PC-3 (cell line): Measurements from ENCODE around the gene MS4A8. TPM values are rescaled to one million over a fixed set of nuclear protein-coding genes. Genes with fewer than 3 reads are reported as not detected.

Experiments used
- ATAC-seq: fragments of 200-7000 bp; cut with Tn5 transposase; 2 replicates; pipeline ENCODE4 v1.9.1; 2020; ENCODE audit warnings: mild to moderate bottlenecking, moderate library complexity
- BruUV-seq: library from RNA; stranded (reverse); fragments of 400-500 nt; replicated peaks from 2 replicates; lab custom pipeline; 2021; lab: Mats Ljungman, UMichigan
- CTCF ChIA-PET: fragments of 300-600 bp; sonication (Branson Sonifier 250); formaldehyde crosslinking; loops from one replicate; lab custom pipeline; 2022; ENCODE audit warnings: antibody characterized with exemption; lab: Charles Lee
- POLR2A ChIA-PET: fragments of 300-600 bp; sonication (Branson Sonifier 250); formaldehyde crosslinking; loops from one replicate; lab custom pipeline; 2022; ENCODE audit warnings: antibody characterized with exemption; ENCODE audit not compliant: unreplicated experiment; lab: Charles Lee
- DNase-seq: peaks from one replicate; pipeline ENCODE4 v3.0.0-alpha.2; 2015
- H2AFZ ChIP-seq: fragments of 300-600 bp; sonication (generic); 2 replicates; pipeline ENCODE4 v1.6.0; 2016; ENCODE audit warnings: antibody characterized with exemption, low read length
- H3F3A ChIP-seq: fragments of 300-600 bp; sonication (generic); one replicate; pipeline ENCODE4 v1.6.0; 2017; ENCODE audit warnings: antibody characterized with exemption, low read length, control low read depth, mild to moderate bottlenecking; ENCODE audit not compliant: unreplicated experiment
- H3K27ac ChIP-seq: fragments of 300-600 bp; sonication (generic); 2 replicates; pipeline ENCODE4 v1.5.1; 2016; ENCODE audit warnings: mild to moderate bottlenecking, low read length
- H3K27me3 ChIP-seq: fragments of 300-600 bp; sonication (generic); 2 replicates; pipeline ENCODE4 v1.6.1; 2016; ENCODE audit warnings: low read length, mixed read lengths
- H3K36me3 ChIP-seq: fragments of 300-600 bp; sonication (generic); 2 replicates; pipeline ENCODE4 v1.6.1; 2016; ENCODE audit warnings: low read depth, mixed run types, low read length, mixed read lengths
- H3K4me1 ChIP-seq: fragments of 300-600 bp; sonication (generic); 2 replicates; pipeline ENCODE4 v1.5.1; 2016; ENCODE audit warnings: low read length; ENCODE audit not compliant: insufficient read depth
- H3K4me2 ChIP-seq: fragments of 300-600 bp; sonication (generic); 2 replicates; pipeline ENCODE4 v1.6.0; 2016; ENCODE audit warnings: low read length
- H3K4me3 ChIP-seq: fragments of 300-600 bp; sonication (generic); 2 replicates; pipeline ENCODE4 v1.5.1; 2016; ENCODE audit warnings: mild to moderate bottlenecking, low read length, mixed read lengths
- H3K79me2 ChIP-seq: fragments of 300-600 bp; sonication (generic); 2 replicates; pipeline ENCODE4 v1.6.1; 2017; ENCODE audit warnings: low read length, mixed read lengths
- H3K9ac ChIP-seq: fragments of 300-600 bp; sonication (generic); 2 replicates; pipeline ENCODE4 v1.6.0; 2016; ENCODE audit warnings: mild to moderate bottlenecking, low read length
- H3K9me2 ChIP-seq: fragments of 300-600 bp; sonication (generic); replicated peaks from 2 replicates; pipeline ENCODE4 v1.6.1; 2016; ENCODE audit warnings: mixed run types, low read length, mixed read lengths
- H3K9me3 ChIP-seq: fragments of 300-600 bp; sonication (generic); 2 replicates; pipeline ENCODE4 v1.6.1; 2016; ENCODE audit warnings: low read length, mixed read lengths
- H4K20me1 ChIP-seq: fragments of 300-600 bp; sonication (generic); 2 replicates; pipeline ENCODE4 v1.6.1; 2016; ENCODE audit warnings: low read length, mixed read lengths
- EZH2 ChIP-seq: fragments of 300-600 bp; sonication (generic); IDR thresholded peaks from one replicate; pipeline ENCODE4 v1.6.1; 2017; ENCODE audit warnings: antibody characterized with exemption, mild to moderate bottlenecking, low read length; ENCODE audit not compliant: unreplicated experiment
- EZH2phosphoT487 ChIP-seq: fragments of 300-600 bp; sonication (generic); IDR thresholded peaks from 2 replicates; pipeline ENCODE4 v1.6.1; 2018; ENCODE audit warnings: mild to moderate bottlenecking, antibody characterized with exemption, low read length, borderline replicate concordance
- intact Hi-C: fragments of 100-400 bp; cut with micrococcal nuclease; formaldehyde crosslinking; loops from 2 replicates; pipeline ENCODE4 v1.9.0; 2023
- total RNA-seq: library from RNA; depleted of rRNA; stranded (reverse); fragments of >200 nt; gene quantifications from 2 replicates; pipeline ENCODE4 v1.2.3, GENCODE V29; 2014
- TF ChIP-seq, protein P1 (sequence below): fragments of 300-600 bp; sonication (generic); conservative IDR thresholded peaks from 2 replicates; pipeline ENCODE4 v1.5.1; 2017; ENCODE audit warnings: antibody characterized with exemption, low read depth, mild to moderate bottlenecking, low read length

MS4A8 gene
- total RNA-seq, 1 experiment from 2014 or later = not detected

DNA sequence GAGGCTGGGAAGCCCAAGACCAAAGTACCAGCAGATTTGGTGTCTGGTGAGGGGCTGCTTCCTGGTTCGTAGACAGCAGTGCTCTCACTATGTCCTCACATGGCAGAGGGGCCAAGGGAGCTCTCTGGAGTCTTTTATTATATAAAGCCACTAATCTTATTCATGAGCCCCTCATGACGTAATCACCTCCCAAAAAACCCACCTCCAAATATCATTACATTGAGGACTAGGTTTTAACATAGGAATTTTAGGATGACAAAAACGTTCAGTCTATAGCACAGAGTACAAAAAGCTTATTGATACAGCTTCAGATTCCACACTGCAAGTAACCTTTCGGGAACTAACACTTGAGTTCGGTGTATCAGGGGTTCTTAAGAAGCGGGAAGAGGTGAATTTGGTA lies 21.0 kb downstream of the MS4A8 start:
- no peaks in the 10 kb centered on the region for H3K4me1 ChIP-seq
- no peak overlapping the region for H2AFZ ChIP-seq
- H3K27ac ChIP-seq = no peak overlapping the region
- no peak overlapping the region for H3K4me2 ChIP-seq
- H3K9ac ChIP-seq = no peak overlapping the region
- no peaks in the 10 kb centered on the region for H3K36me3 ChIP-seq
- intact Hi-C loops = no loop called here
- DNase-seq (no peak), ATAC-seq (no peak)
- no peaks in the 10 kb centered on the region for H4K20me1 ChIP-seq
- no peaks in the 10 kb centered on the region for H3K9me2 ChIP-seq
- H3K4me3 ChIP-seq = no peak overlapping the region
- TF ChIP-seq EZH2 (no peak), EZH2phosphoT487 (no peak)
- TF ChIP-seq, protein P1, sequence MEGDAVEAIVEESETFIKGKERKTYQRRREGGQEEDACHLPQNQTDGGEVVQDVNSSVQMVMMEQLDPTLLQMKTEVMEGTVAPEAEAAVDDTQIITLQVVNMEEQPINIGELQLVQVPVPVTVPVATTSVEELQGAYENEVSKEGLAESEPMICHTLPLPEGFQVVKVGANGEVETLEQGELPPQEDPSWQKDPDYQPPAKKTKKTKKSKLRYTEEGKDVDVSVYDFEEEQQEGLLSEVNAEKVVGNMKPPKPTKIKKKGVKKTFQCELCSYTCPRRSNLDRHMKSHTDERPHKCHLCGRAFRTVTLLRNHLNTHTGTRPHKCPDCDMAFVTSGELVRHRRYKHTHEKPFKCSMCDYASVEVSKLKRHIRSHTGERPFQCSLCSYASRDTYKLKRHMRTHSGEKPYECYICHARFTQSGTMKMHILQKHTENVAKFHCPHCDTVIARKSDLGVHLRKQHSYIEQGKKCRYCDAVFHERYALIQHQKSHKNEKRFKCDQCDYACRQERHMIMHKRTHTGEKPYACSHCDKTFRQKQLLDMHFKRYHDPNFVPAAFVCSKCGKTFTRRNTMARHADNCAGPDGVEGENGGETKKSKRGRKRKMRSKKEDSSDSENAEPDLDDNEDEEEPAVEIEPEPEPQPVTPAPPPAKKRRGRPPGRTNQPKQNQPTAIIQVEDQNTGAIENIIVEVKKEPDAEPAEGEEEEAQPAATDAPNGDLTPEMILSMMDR = no peak
- peaks cover 93% of the 10 kb centered on the region for H3K27me3 ChIP-seq
- BruUV-seq = no TSS peak
- ChIA-PET CTCF (no interaction called here), POLR2A (no interaction called here)
- H3K9me3 ChIP-seq = no peaks in the 10 kb centered on the region
- no peaks in the 10 kb centered on the region for H3K79me2 ChIP-seq
- no peaks in the 10 kb centered on the region for H3F3A ChIP-seq

DNA sequence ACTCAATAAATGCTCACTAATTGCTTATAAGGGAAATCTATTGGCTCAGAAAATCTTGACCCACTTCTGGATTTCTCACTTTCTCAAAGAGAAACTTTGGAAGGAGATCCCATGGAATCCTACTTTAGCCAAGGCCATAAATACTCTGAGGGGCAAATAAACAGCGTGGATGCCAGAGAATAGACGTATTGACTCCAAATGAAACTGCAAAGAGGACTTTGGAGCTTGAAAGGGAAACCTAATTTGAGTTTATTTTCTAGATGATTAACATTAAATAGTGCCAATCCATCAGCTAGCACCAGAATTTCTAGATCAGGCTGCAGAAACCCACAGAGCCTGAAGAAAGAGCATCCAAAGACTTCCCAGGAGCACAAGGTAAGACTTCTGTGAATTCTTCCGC lies 25.0 kb downstream of the MS4A8 start, which contains the start of gene MS4A18:
MS4A18 (plus strand) TSS at position 301 of the 400 bp plus-strand sequence.
- no peak within 1 kb of the TSS for H2AFZ ChIP-seq
- H3K9me2 ChIP-seq = no peaks in the 10 kb centered on the region
- CTCF ChIA-PET = no interaction called here
- intact Hi-C loops = no loop called here
- H3K27ac ChIP-seq = no peak within 1 kb of the TSS
- H3K4me2 ChIP-seq = no peak within 1 kb of the TSS
- no peaks in the 10 kb centered on the region for H3K79me2 ChIP-seq
- DNase-seq (no peak), ATAC-seq (no peak)
- H3K9ac ChIP-seq = no peak within 1 kb of the TSS
- H3K9me3 ChIP-seq = no peaks in the 10 kb centered on the region
- peaks cover 91% of the 10 kb centered on the region for H3K27me3 ChIP-seq
- no peaks in the 10 kb centered on the region for H3F3A ChIP-seq
- no TSS peak for BruUV-seq
- H3K4me1 ChIP-seq = no peaks in the 10 kb centered on the region
- POLR2A ChIA-PET = no interaction called here
- TF ChIP-seq, protein P1 = no peak
- no peak for TF ChIP-seq EZH2
- TF ChIP-seq EZH2phosphoT487 = no peak
- H4K20me1 ChIP-seq = no peaks in the 10 kb centered on the region
- no peaks in the 10 kb centered on the region for H3K36me3 ChIP-seq
- no peak within 1 kb of the TSS for H3K4me3 ChIP-seq

DNA sequence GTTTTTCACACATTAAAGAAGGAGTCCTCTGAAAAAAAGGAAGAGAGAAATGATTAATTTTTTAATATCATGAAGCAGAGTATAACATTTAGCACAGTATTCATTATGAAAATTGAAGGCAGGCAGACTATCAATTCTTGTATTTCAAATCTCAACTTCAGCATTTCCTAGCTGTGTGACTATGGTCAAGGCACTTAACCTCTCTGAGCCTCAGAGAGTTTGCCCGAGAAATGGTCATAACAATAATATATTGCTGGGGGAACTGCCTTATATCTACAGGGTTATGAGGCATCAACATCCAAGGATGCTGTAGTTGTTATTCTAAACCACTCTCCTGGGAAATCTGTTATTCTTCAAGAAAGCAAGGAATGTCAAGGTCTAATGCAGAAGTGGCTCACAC lies 26.2 kb downstream of the MS4A8 start:
- POLR2A ChIA-PET = no interaction called here
- H3K4me3 ChIP-seq = no peak overlapping the region
- peaks cover 91% of the 10 kb centered on the region for H3K27me3 ChIP-seq
- DNase-seq (no peak), ATAC-seq (no peak)
- no peak overlapping the region for H2AFZ ChIP-seq
- H3K9me3 ChIP-seq = no peaks in the 10 kb centered on the region
- H3K4me1 ChIP-seq = no peaks in the 10 kb centered on the region
- intact Hi-C loops = no loop called here
- BruUV-seq = no TSS peak
- no peaks in the 10 kb centered on the region for H3K9me2 ChIP-seq
- CTCF ChIA-PET = no interaction called here
- H3F3A ChIP-seq = no peaks in the 10 kb centered on the region
- H3K36me3 ChIP-seq = no peaks in the 10 kb centered on the region
- no peaks in the 10 kb centered on the region for H4K20me1 ChIP-seq
- no peak overlapping the region for H3K27ac ChIP-seq
- TF ChIP-seq, protein P1 = no peak
- TF ChIP-seq EZH2 = no peak
- TF ChIP-seq EZH2phosphoT487 = no peak
- H3K79me2 ChIP-seq = no peaks in the 10 kb centered on the region
- no peak overlapping the region for H3K9ac ChIP-seq
- no peak overlapping the region for H3K4me2 ChIP-seq
